ENCODE data around the gene POLR1A.

DNA sequence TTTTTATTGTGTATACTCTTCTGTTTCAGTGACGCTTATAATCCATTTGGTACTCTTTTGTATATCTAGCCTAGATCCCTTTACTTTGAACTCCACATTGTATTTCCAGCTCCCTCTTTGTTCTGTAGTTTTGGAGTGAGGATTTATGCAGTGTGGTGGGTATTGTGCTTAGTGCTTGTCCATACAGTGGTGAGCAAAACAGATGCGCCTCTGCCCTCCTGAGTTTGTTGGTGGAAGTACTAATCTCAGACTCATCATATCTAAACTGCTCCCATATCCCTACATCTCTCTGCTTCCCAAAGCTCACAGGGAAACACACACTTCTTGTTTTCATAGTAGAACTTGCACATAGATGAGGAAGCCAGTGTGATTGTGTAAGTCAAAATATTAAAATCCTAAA lies 12.4 kb upstream of the POLR1A start:
- TF ChIP-seq ZMYM4 (CRISPR knock-in tag; IDR thresholded peaks at IDR 0.05) = no peak
- no peak for TF ChIP-seq RAD21 (CRISPR knock-in tag; IDR thresholded peaks at IDR 0.05)
- TF ChIP-seq TCF7 (IDR thresholded peaks at IDR 0.05; ENCODE audit: low read depth) = no peak
- TF ChIP-seq U2AF2 (IDR thresholded peaks at IDR 0.05; ENCODE audit: low read depth, low read length) = no peak
- TF ChIP-seq SUZ12 (IDR thresholded peaks at IDR 0.05; ENCODE audit: low read depth, low read length) = no peak
- TF ChIP-seq GABPB1 (CRISPR knock-in tag; IDR thresholded peaks at IDR 0.05) = no peak
- TF ChIP-seq XBP1 (CRISPR knock-in tag; IDR thresholded peaks at IDR 0.05) = no peak
- TF ChIP-seq ZNF569 (CRISPR knock-in tag; IDR thresholded peaks at IDR 0.05; ENCODE audit: borderline replicate concordance) = no peak
- TF ChIP-seq MXI1 (IDR thresholded peaks at IDR 0.05; ENCODE audit: borderline replicate concordance, low read depth, low read length) = no peak
- no peak for TF ChIP-seq ZNF549 (CRISPR knock-in tag; IDR thresholded peaks at IDR 0.05)
- no peak for TF ChIP-seq MAFF (IDR thresholded peaks at IDR 0.05; ENCODE audit: low read depth, low read length)
- TF ChIP-seq, protein P1, sequence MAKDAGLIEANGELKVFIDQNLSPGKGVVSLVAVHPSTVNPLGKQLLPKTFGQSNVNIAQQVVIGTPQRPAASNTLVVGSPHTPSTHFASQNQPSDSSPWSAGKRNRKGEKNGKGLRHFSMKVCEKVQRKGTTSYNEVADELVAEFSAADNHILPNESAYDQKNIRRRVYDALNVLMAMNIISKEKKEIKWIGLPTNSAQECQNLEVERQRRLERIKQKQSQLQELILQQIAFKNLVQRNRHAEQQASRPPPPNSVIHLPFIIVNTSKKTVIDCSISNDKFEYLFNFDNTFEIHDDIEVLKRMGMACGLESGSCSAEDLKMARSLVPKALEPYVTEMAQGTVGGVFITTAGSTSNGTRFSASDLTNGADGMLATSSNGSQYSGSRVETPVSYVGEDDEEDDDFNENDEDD (CRISPR knock-in tag; IDR thresholded peaks at IDR 0.05; ENCODE audit: borderline replicate concordance) = no peak
- TF ChIP-seq POLR2AphosphoS5 (IDR thresholded peaks at IDR 0.05; ENCODE audit: low read depth, low read length) = no peak
